Measurements from ENCODE around the gene MINK1.
"Not testable (repeated sequence)": the region's sequence is repeated elsewhere in the genome, so short reads cannot be mapped to it uniquely, and the experiment has no call there.

The MINK1 gene

GRCh38 chr17:4900231-4901107, 67.3 kb downstream of the MINK1 start:
- peak; percentile 56 for DNase-seq

GRCh38 chr17:4901108-4901647, 68.0 kb downstream of the MINK1 start:
- DNase-seq, result no peak

DNA sequence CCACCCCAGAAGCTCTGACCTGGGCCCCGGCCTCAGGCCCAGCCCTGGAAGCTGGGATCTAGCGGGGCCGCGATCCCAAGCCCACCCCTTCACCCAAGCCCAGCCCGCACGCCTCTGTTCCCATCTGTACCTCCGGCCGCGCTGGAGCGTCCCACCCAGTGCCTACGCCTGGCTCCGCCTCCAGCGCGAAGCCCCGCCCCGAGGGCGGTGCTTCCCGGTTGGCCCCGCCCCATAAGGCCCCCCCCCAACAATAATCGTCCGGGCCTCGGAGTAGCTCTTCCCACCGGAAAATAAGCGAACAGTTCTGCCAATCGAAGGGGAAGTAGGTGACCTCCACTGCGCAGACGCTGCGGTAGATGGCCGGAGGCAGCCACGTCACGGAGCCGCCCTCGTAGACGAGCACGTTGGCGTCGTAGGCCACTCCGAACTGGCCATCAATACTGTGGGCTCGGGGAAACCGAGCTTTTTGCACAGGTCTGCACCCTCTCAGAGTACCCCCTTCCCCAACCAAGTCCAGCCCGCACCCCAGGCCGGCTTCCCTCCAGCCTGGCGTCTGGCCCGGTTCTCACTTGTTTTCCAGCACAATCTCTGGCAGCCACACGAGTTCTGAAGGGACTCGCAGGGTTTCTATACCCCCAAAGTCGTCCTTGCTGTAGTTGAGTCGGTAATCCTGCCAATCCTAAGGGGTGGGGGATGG, 68.7 kb downstream of the MINK1 start:
- peak; percentile 27 for DNase-seq

- DNase-seq, result no peak
Observed at GRCh38 chr17:4902540-4902939, 69.4 kb downstream of the MINK1 start.

DNA sequence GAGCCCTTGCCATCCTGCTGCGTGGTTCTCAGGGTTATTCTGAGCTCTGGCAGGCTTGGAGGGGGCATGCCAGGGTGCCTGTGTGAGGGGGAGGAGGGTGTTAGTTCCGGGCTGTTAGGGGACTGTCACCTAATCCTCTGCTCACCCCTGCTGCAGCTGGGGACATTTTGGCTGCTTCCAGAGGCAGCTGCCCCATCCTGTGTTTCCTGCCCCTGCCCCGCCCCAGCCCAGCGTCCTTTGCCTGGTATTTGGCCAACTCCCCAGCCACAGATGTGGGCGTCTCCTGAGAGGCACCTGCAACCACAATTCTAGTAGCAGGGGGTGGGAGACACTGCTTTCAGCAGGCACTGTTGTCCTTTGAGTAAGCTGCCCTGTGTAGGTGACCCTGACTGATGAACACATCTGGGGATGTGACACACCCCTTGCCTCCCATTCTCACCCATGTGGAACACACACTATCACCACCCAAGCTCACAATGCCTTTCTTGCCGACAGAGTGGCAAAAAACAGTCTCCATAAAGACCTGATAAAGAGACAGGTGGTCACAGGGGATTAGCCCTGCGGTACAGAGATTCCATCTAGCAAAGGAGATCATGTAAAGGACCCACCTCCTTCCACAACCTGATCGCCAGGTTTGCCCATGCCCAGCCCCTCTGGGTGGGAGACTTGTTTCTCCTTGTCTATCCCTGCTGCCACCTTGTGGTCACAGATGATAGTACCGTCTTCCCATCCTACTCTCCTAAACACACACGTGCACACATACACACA, 70.1 kb downstream of the MINK1 start, which contains the start of gene CHRNE:
CHRNE (minus strand) TSS at position 48 of the 768 bp plus-strand sequence; CDS start at position 13, 35 bp downstream.
- peak; percentile 68 for DNase-seq

DNA sequence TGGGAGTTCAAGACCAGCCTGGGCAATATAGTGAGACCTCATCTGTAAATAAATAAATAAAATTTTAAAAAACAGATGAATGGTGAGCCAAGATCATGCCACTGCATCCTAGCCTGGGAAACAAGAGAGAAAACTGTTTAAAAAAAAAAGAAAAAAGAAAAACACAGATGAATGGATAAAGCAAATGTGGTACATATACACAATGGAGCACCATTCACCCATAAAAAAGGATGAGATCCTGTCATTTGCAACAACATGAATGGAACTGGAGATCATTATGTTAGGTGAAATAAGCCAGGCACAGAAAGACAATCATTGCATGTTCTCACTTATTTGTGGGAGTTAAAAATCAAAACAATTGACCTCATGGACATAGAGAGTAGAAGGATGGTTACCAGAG, 73.5 kb downstream of the MINK1 start:
- DNase-seq, result not testable (repeated sequence)

DNA sequence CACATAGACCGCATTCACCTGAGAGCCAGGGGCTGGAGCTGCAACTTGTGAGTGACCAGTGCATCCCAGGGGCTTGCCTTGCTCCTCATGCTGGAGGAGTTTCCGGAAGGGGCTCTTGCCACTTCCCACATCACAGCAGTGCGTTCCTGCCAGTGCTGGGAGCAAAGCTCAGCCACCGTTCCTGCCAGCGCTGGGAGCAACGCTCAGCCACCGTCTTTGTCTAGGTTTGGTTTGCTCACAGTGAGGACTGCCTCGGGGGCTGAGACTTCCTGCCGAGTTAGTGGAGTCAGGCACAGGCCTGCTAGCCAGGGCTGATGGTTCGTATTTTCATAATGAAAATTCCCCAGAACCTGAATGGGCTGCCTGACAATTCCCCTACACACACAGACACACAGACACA, 75.2 kb downstream of the MINK1 start:
- no peak for DNase-seq

- DNase-seq, result peak; percentile 41
Observed at GRCh38 chr17:4908711-4909496, 75.8 kb downstream of the MINK1 start.

GRCh38 chr17:4913994-4914393, 80.9 kb downstream of the MINK1 start:
- no peak for DNase-seq

GRCh38 chr17:4914551-4914950, 81.4 kb downstream of the MINK1 start:
- not testable (repeated sequence) for DNase-seq

GRCh38 chr17:4919511-4920047, 86.4 kb downstream of the MINK1 start:
- no peak for DNase-seq

GRCh38 chr17:4920351-4921048, 87.4 kb downstream of the MINK1 start:
- DNase-seq, result no peak

GRCh38 chr17:4921320-4921719, 88.2 kb downstream of the MINK1 start:
- no peak for DNase-seq

DNA sequence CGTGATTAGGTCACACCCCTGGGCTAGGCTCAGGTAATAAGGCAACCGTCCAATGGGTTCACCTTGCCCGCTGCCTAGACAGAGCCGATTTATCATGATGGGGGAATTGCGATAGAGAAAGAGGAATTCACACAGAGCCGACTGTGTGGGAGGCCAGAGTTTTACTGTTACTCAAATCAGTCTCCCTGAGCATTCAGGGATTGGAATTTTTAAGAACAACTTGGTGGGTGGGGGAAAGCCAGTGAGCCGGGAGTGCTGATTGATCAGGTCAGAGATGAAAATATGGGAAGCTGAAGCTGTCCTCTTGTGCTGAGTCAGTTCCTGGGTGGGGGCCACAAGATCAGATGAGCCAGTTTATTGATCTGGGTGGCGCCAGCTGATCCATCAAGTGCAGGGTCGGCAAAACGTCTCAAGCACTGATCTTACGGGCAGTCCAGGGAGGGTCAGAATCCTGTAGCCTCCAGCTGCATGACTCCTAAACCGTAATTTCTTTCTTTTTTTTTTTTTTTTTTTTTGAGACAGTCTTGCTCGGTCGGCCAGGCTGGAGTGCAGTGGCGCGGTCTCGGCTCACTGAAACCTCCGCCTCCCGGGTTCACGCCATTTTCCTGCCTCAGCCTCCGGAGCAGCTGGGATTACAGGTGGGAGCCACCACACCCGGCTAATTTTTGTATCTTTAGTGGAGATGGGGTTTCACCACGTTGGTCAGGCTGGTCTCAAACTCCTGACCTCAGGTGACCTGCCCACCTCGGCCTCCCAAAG, 93.6 kb downstream of the MINK1 start:
- not testable (repeated sequence) for DNase-seq

- DNase-seq, result no peak
Observed at GRCh38 chr17:4928881-4929280, 95.7 kb downstream of the MINK1 start.

GRCh38 chr17:4931963-4932362, 98.8 kb downstream of the MINK1 start, which contains the start of gene GP1BA:
Gene GP1BA (plus strand): TSS chr17:4932277. CDS start chr17:4932605, 328 bp downstream.
- no peak for DNase-seq

GRCh38 chr17:4932756-4933155, 99.6 kb downstream of the MINK1 start:
- DNase-seq, result no peak

DNA sequence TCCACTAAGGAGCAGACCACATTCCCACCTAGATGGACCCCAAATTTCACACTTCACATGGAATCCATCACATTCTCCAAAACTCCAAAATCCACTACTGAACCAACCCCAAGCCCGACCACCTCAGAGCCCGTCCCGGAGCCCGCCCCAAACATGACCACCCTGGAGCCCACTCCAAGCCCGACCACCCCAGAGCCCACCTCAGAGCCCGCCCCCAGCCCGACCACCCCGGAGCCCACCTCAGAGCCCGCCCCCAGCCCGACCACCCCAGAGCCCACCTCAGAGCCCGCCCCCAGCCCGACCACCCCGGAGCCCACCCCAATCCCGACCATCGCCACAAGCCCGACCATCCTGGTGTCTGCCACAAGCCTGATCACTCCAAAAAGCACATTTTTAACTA, 100.5 kb downstream of the MINK1 start:
- no peak for DNase-seq

GRCh38 chr17:4934173-4934979, 101.2 kb downstream of the MINK1 start:
- no peak for DNase-seq
